Skeletal muscle tissue (tissue), 4 donors: ENCODE measurements around the gene GTPBP3. TPM values are rescaled to one million over a fixed set of nuclear protein-coding genes. Genes with fewer than 3 reads are reported as not detected.

Experiments used
- H3K27ac ChIP-seq: one replicate; pipeline ENCODE4 v1.7.0; 2013; ENCODE audit warnings: mild to moderate bottlenecking, low read depth, low read length, inconsistent platforms
- H3K27me3 ChIP-seq, 3 donors: one replicate each; pipeline ENCODE4 v1.7.0; 2013; ENCODE audit warnings: low read length in 3 of 3; ENCODE audit not compliant: control insufficient read depth in 3 of 3, insufficient read depth in 3 of 3
- H3K36me3 ChIP-seq, 3 donors: one replicate each; pipeline ENCODE4 v1.7.0; 2013; ENCODE audit warnings: low read length in 3 of 3; ENCODE audit not compliant: control insufficient read depth in 3 of 3, insufficient read depth in 3 of 3
- H3K4me1 ChIP-seq, 3 donors: one replicate each; pipeline ENCODE4 v1.7.0; 2013; ENCODE audit warnings: low read length in 3 of 3, mild to moderate bottlenecking in 3 of 3; ENCODE audit not compliant: control insufficient read depth in 3 of 3, insufficient read depth in 3 of 3
- H3K4me3 ChIP-seq, 3 donors: one replicate each; pipeline ENCODE4 v1.7.0; 2013; ENCODE audit warnings: low read length in 3 of 3
- H3K9ac ChIP-seq, 3 donors: one replicate each; pipeline ENCODE4 v1.7.0; 2013; ENCODE audit warnings: low read length in 3 of 3, mild to moderate bottlenecking in 3 of 3, moderate library complexity in 2 of 3, low read depth in 1 of 3
- H3K9me3 ChIP-seq, 3 donors: one replicate each; pipeline ENCODE4 v1.7.0; 2013; ENCODE audit warnings: low read length in 3 of 3; ENCODE audit not compliant: control insufficient read depth in 3 of 3
- total RNA-seq: library from RNA; depleted of rRNA; stranded (reverse); fragments of >200 nt; gene quantifications from one replicate; pipeline ENCODE4 v1.2.3, GENCODE V29; 2014
- donor health status: Osteomylitis.

Gene GTPBP3
- total RNA-seq, 1 donor from 2014 or later, result 4.7 TPM

DNA sequence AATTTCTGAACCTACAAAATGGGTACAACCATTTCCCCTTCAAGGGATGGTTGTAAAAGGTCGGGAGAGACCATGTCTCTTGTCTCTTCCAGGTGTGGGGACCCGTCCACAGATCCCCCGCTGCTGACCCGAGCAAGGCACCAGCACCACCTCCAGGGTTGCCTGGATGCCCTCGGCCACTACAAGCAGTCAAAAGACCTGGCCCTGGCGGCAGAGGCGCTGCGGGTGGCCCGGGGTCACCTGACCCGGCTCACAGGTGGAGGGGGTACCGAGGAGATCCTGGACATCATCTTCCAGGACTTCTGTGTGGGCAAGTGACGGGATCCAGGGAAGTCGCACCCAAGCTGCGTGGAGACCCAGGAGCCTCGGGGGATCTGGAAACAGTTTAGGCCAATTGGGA lies 4.0 kb downstream of the GTPBP3 start:
- Histone ChIP-seq H3K4me3 (no peak overlapping the region), H3K9ac (no peak overlapping the region), H3K27ac (no peak overlapping the region), H3K9me3 (no peaks in the 10 kb centered on the region), H3K27me3 (no peaks in the 10 kb centered on the region), H3K36me3 (peaks cover 0 to 9% (median 4%) of the 10 kb centered on the region in 3 donors), H3K4me1 (peaks cover 15 to 24% (median 16%) of the 10 kb centered on the region in 3 donors)

DNA sequence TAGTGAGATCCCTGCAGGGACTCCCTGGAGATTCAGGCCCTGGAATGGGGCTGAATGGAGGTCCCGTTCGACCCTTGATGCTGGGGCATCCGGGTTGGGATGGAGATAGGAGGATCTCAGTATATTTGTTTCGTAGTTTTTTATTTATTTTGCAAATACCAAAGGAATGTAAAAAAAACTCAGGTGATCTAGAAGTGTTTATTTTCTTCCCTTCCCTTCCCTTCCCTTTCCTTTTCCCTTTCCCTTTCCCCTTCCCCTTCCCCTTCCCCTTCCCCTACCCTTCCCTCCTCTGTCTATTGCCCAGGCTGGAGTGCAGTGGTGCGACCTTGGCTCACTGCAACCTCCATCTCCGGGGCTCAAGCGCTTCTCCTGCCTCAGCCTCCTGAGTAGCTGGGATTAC lies 4.5 kb downstream of the GTPBP3 start:
- Histone ChIP-seq H3K4me3 (no peak overlapping the region), H3K27ac (no peak overlapping the region), H3K9ac (no peak overlapping the region), H3K4me1 (peaks cover 15 to 24% (median 17%) of the 10 kb centered on the region in 3 donors), H3K27me3 (no peaks in the 10 kb centered on the region), H3K9me3 (no peaks in the 10 kb centered on the region), H3K36me3 (peaks cover 0 to 9% (median 4%) of the 10 kb centered on the region in 3 donors)

DNA sequence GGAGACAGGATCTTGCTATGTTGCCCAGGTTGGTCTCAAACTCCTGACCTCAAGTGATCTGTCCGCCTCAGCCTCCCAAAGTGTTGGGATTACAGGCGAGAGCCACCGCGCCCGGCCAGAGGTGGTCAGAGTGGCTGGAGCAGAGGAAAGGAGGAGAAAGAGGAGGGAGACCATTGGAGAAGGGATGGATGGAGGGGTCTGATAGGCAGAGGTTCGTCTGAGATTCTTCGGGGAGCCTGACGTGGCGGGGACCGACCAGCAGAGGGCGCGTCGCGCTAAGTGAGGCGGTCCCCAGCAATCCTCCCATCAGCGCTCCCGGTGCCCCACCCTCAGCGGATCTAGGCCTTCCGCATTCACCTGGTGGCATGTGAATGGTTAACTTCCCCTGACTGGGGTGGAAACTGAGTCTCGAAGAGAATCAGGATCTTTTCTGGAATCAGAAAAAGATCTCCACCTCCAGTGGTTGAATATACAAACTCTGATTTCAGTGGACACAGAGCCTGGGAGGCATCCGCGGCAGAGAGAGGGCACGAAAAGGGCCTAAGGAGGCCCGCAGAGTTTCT lies 8.8 kb downstream of the GTPBP3 start:
- Histone ChIP-seq H3K4me1 (peaks cover 28 to 31% (median 29%) of the 10 kb centered on the region in 3 donors), H3K9ac (no peak overlapping the region), H3K36me3 (peaks cover 0 to 6% (median 0%) of the 10 kb centered on the region in 3 donors), H3K27ac (peak overlapping the region; percentile 87), H3K4me3 (no peak overlapping the region), H3K27me3 (no peaks in the 10 kb centered on the region), H3K9me3 (no peaks in the 10 kb centered on the region)

DNA sequence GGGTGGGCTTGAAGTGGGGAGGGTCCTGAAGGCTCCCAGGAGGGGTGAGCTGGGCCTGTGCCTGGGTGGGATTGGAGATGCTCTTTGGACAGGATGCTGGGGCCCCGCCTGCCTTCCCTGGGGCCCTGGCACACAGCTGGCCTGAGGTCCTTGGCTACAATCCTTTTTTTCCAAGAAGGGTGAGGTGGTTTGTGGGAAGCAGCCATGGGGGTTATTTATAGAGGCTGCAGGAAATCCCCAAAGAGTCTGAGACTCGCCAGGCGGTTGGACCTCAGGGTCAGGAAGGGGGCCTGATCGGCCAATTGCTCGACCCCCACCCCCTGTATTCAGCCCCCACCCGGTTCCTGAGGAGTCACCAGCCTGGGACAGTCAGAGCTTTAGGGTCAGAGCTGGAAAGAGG lies 10.0 kb downstream of the GTPBP3 start:
- Histone ChIP-seq H3K9me3 (no peaks in the 10 kb centered on the region), H3K36me3 (peaks cover 0 to 1% (median 0%) of the 10 kb centered on the region in 3 donors), H3K9ac (peak overlapping the region in 2 of 3 donors; percentile 57 to 59), H3K4me1 (peaks cover 28 to 36% (median 34%) of the 10 kb centered on the region in 3 donors), H3K27ac (peak overlapping the region; percentile 87), H3K4me3 (peak overlapping the region in 1 of 3 donors; percentile 29), H3K27me3 (peaks cover 0 to 3% (median 0%) of the 10 kb centered on the region in 3 donors)

DNA sequence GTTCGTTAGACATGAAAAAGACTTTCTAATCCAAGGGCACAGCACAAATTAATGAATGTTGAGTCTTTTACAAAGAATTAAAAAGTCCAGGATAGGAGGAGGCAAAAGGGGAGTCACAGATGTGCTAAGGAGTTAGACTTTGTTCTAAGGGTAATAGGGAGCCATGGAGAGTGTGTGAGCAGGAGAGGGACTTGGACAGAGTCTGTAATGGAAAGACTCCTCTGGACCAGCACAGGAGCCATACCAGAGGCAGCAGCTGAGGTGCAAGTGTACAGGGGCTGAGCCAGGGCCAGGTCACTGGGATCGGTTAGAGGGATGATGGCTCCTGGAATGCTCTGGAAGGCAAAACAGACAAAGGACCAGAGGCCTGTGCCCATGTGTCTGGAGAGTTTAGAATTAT lies 10.5 kb downstream of the GTPBP3 start:
- Histone ChIP-seq H3K27me3 (peaks cover 0 to 3% (median 0%) of the 10 kb centered on the region in 3 donors), H3K4me1 (peaks cover 32 to 41% (median 36%) of the 10 kb centered on the region in 3 donors), H3K9me3 (no peaks in the 10 kb centered on the region), H3K36me3 (no peaks in the 10 kb centered on the region), H3K4me3 (peak overlapping the region in 1 of 3 donors; percentile 29), H3K27ac (peak overlapping the region; percentile 87), H3K9ac (peak overlapping the region in 2 of 3 donors; percentile 57 to 59)

DNA sequence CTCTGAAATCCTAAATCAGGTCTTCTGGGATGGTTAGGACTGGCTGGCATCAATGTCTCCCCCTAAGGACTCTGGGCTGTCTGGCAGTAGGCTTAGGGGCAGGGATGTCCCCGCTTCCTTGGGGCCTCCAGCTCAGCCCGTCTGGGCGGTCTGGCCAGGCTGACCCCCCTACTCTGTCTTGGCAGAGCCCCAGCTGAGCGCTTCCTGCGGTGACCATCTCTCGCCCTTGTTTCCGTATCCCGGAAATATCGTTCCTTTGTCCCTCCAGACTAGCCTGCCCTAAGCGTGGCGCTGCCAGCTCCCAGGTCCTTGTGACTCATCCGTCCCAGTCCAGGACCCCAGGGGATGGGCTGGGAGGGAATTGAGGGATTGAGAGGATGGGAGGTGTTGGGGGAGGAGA lies 11.3 kb downstream of the GTPBP3 start:
- Histone ChIP-seq H3K36me3 (no peaks in the 10 kb centered on the region), H3K9ac (peak overlapping the region in 1 of 3 donors; percentile 45), H3K4me3 (peak overlapping the region in 2 of 3 donors; percentile 22 to 23), H3K9me3 (no peaks in the 10 kb centered on the region), H3K27ac (peak overlapping the region; percentile 87), H3K27me3 (peaks cover 0 to 3% (median 0%) of the 10 kb centered on the region in 3 donors), H3K4me1 (peaks cover 34 to 45% (median 39%) of the 10 kb centered on the region in 3 donors)

DNA sequence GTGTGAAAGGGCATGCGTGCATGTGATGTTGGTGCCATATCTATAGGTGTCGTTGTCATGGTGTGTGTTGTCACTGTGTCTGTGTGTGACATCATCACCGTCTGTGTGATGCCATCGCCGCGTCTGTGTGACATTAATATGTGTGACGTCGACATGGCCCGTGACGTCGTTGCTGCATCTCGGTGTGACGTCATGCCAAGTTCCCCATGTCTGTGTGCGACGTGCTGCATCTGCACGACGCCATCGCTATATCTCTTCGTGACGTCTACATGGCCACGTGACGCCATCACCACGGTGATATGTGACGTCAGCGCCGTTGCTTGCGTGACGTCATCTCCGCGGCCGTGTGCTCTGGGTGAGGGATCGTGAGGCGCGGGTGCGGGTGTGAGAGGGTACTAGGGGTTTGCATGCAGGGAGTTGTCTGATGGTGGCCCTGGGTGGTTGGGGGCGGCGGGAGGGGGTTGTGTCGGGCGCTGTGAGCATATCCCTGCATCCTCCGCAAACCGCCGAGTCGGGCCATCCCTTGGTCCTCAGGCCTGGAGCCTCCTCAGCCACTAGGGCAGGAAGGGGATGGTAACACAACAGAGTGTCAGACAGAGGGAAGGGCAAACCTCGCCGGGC lies 14.6 kb downstream of the GTPBP3 start:
- Histone ChIP-seq H3K36me3 (no peaks in the 10 kb centered on the region), H3K4me1 (peaks cover 29 to 38% (median 34%) of the 10 kb centered on the region in 3 donors), H3K27ac (no peak overlapping the region), H3K9ac (no peak overlapping the region), H3K9me3 (no peaks in the 10 kb centered on the region), H3K4me3 (no peak overlapping the region), H3K27me3 (peaks cover 0 to 3% (median 0%) of the 10 kb centered on the region in 3 donors)

DNA sequence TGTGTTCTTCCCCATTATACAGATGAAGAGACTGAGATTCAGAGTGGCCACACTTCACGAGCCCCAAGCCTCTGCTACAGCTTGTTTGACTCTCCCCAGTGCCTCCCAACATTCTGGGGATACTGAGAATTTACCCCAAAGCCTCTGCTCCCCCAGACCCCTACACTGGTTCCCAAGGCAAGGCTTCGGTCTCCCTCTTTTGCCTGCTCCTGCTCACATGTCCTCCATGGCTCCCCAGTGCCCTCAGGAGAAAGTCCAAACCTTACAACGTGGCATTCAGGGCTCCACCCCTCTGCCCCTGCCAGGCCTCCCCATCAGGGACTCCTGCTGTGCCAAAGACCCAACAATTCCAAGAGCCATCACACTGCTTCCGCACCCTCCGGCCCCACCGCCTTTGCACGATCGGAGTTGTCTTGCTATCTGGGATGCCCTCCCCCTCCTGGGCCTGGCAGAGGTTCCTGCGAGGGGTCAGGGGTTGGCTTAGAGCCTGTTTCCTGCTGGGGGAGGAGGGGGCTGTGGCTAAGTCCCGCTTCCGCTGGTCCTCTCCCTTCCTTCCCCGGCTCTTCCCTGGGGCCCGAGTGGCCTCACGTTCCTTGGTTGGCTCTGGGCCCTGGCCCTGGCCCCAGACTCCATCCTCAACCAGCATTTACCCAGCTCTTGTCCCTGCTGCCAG lies 15.4 kb downstream of the GTPBP3 start:
- peaks cover 22 to 30% (median 27%) of the 10 kb centered on the region in 3 donors for H3K4me1 ChIP-seq

DNA sequence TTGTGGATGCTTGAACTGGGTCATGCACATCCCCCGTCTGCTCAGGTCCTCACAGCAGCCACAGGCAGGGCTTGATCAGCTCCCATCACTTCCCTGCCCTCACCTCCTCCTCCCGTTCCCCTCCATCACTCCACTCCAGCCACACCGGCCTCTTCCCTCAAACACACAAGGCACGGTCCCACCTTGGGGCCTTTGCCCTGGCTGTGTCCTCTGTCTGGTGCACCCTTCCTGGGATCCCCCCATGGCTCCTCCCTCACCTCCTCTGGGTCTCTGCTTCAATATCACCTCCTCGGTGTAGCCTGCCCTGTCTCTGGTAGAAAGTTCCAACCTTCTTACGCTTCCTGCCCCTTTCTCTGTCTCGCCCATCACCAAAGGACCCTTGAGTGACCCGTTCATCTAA lies 16.0 kb downstream of the GTPBP3 start:
- Histone ChIP-seq H3K27ac (no peak overlapping the region), H3K4me3 (no peak overlapping the region), H3K4me1 (peaks cover 21 to 23% (median 22%) of the 10 kb centered on the region in 3 donors)

More for the DNA sequence above, 15.4 kb downstream of the GTPBP3 start:
- Histone ChIP-seq H3K36me3 (no peaks in the 10 kb centered on the region), H3K27ac (no peak overlapping the region), H3K4me3 (no peak overlapping the region), H3K27me3 (peaks cover 0 to 3% (median 0%) of the 10 kb centered on the region in 3 donors), H3K9ac (peak overlapping the region in 1 of 3 donors; percentile 16), H3K9me3 (no peaks in the 10 kb centered on the region)

More for the DNA sequence above, 16.0 kb downstream of the GTPBP3 start:
- H3K9me3 ChIP-seq, result no peaks in the 10 kb centered on the region
- peaks cover 0 to 3% (median 0%) of the 10 kb centered on the region in 3 donors for H3K27me3 ChIP-seq
- no peaks in the 10 kb centered on the region for H3K36me3 ChIP-seq
- no peak overlapping the region for H3K9ac ChIP-seq
